HEK293T (cell line): ENCODE results near the gene FGFRL1.

Experiments used
- ARNT ChIP-seq: fragments of 450-650 bp; IDR thresholded peaks from 2 replicates; pipeline ENCODE4 v1.6.1; 2017; ENCODE audit warnings: mild to moderate bottlenecking
- BHLHE40 ChIP-seq: fragments of 450-650 bp; IDR thresholded peaks from 2 replicates; pipeline ENCODE4 v1.6.1; 2016; ENCODE audit warnings: mild to moderate bottlenecking, moderate library complexity, borderline replicate concordance
- CTBP1 ChIP-seq: fragments of 450-650 bp; IDR thresholded peaks from 2 replicates; pipeline ENCODE4 v1.6.1; 2016; ENCODE audit warnings: borderline replicate concordance
- ELF4 ChIP-seq: fragments of 450-650 bp; IDR thresholded peaks from 2 replicates; pipeline ENCODE4 v1.6.1; 2017; ENCODE audit warnings: antibody characterized with exemption
- FOXA1 ChIP-seq: fragments of 450-650 bp; IDR thresholded peaks from 2 replicates; pipeline ENCODE4 v1.6.1; 2016; ENCODE audit warnings: mild to moderate bottlenecking
- FOXM1 ChIP-seq: fragments of 450-650 bp; IDR thresholded peaks from 2 replicates; pipeline ENCODE4 v1.6.1; 2017; ENCODE audit warnings: mild to moderate bottlenecking, borderline replicate concordance
- L3MBTL2 ChIP-seq: fragments of 450-650 bp; conservative IDR thresholded peaks from 2 replicates; pipeline ENCODE4 v1.6.1; 2016; ENCODE audit warnings: mild to moderate bottlenecking
- LEF1 ChIP-seq: fragments of 450-650 bp; IDR thresholded peaks from 2 replicates; pipeline ENCODE4 v1.6.1; 2017; ENCODE audit warnings: mild to moderate bottlenecking, borderline replicate concordance
- SP1 ChIP-seq: fragments of 450-650 bp; IDR thresholded peaks from 2 replicates; pipeline ENCODE4 v1.6.1; 2017
- SUZ12 ChIP-seq: fragments of 450-650 bp; IDR thresholded peaks from 2 replicates; pipeline ENCODE4 v1.6.1; 2016; ENCODE audit warnings: mild to moderate bottlenecking
- ZNF384 ChIP-seq: fragments of 450-650 bp; IDR thresholded peaks from 2 replicates; pipeline ENCODE4 v1.6.1; 2016
- TF ChIP-seq, protein P1 (sequence below): fragments of 450-650 bp; IDR thresholded peaks from 2 replicates; pipeline ENCODE4 v1.6.1; 2016

DNA sequence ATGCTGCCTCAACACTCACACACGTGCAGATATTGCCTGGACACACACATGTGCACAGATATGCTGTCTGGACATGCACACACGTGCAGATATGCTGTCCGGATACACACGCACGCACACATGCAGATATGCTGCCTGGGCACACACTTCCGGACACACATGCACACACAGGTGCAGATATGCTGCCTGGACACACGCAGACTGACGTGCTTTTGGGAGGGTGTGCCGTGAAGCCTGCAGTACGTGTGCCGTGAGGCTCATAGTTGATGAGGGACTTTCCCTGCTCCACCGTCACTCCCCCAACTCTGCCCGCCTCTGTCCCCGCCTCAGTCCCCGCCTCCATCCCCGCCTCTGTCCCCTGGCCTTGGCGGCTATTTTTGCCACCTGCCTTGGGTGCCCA is 14.7 kb downstream of the FGFRL1 start:
- TF ChIP-seq SP1 (no peak), ARNT (no peak), SUZ12 (no peak), FOXM1 (no peak), LEF1 (no peak), ELF4 (no peak), FOXA1 (no peak), L3MBTL2 (no peak), BHLHE40 (no peak), CTBP1 (no peak), ZNF384 (no peak)
- TF ChIP-seq, protein P1, sequence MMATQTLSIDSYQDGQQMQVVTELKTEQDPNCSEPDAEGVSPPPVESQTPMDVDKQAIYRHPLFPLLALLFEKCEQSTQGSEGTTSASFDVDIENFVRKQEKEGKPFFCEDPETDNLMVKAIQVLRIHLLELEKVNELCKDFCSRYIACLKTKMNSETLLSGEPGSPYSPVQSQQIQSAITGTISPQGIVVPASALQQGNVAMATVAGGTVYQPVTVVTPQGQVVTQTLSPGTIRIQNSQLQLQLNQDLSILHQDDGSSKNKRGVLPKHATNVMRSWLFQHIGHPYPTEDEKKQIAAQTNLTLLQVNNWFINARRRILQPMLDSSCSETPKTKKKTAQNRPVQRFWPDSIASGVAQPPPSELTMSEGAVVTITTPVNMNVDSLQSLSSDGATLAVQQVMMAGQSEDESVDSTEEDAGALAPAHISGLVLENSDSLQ = no peak
